Measurements from ENCODE around the gene CA14. TPM values are rescaled to one million over a fixed set of nuclear protein-coding genes. Genes with fewer than 3 reads are reported as not detected.

CA14 gene
- polyA plus RNA-seq, 1 of the 3 experiments (the other 2 are of a cell fraction): 0.08 TPM

GRCh38 chr1:150243003-150243402, 14.6 kb upstream of the CA14 start:
- Histone ChIP-seq H3K4me2 (no peak overlapping the region), H3K9ac (no peak overlapping the region), H3K4me1 (ENCODE audit: control insufficient read depth in 1 of 2, insufficient read depth in 2 of 2, low read depth in 1 of 2, low read length in 1 of 2) (no peaks in the 10 kb centered on the region), H3K79me2 (ENCODE audit: insufficient read depth) (no peaks in the 10 kb centered on the region), H3K4me3 (ENCODE audit: low read depth in 2 of 2, low read length in 1 of 2) (no peak overlapping the region), H3F3A (replicated peaks; ENCODE audit: insufficient read depth) (no peaks in the 10 kb centered on the region), H3K9me3 (no peaks in the 10 kb centered on the region), H3K27me3 (ENCODE audit: insufficient read depth) (no peaks in the 10 kb centered on the region), H3K36me3 (replicated peaks in 1 of 2; ENCODE audit: control insufficient read depth in 1 of 2, insufficient read depth in 2 of 2, low read length in 1 of 2) (no peaks in the 10 kb centered on the region), H3K9me2 (no peaks in the 10 kb centered on the region), H3K27ac (ENCODE audit: low read depth in 2 of 2, low read length in 1 of 2) (no peak overlapping the region), H2AFZ (ENCODE audit: low read depth) (no peak overlapping the region), H4K20me1 (ENCODE audit: insufficient read depth) (no peaks in the 10 kb centered on the region)
- ChIA-PET CTCF (interaction anchor here (1.2 kb wide), 1 partner anchor 13 kb away, joined by 4 read pairs; no protein-coding TSS in a partner anchor), POLR2A (no interaction called here)
- TF ChIP-seq EP300 (IDR thresholded peaks at IDR 0.05; ENCODE audit: borderline replicate concordance in 1 of 2, low read depth in 1 of 2, low read length in 1 of 2) (no peak), JUND (IDR thresholded peaks at IDR 0.05) (no peak), TEAD4 (IDR thresholded peaks at IDR 0.05; ENCODE audit: borderline replicate concordance, insufficient read depth) (no peak), RXRA (IDR thresholded peaks at IDR 0.05; ENCODE audit: borderline replicate concordance, low read depth) (no peak), TAF1 (IDR thresholded peaks at IDR 0.05; ENCODE audit: borderline replicate concordance, low read depth, low read length) (no peak), TCF12 (IDR thresholded peaks at IDR 0.05) (no peak), SIN3A (IDR thresholded peaks at IDR 0.05; ENCODE audit: borderline replicate concordance, low read depth, low read length) (no peak), YY1 (IDR thresholded peaks at IDR 0.05; ENCODE audit: low read depth) (no peak), NRF1 (IDR thresholded peaks at IDR 0.05; ENCODE audit: low read depth, low read length) (no peak)
- 91% methylated on average over 3 of the region's 3 CpGs for WGBS (ENCODE audit: low lambda C conversion rate)
- DNase-seq: no peak

GRCh38 chr1:150249936-150250335, 7.6 kb upstream of the CA14 start:
- H3K4me2 ChIP-seq: no peak overlapping the region
- TF ChIP-seq MAX (IDR thresholded peaks at IDR 0.05; ENCODE audit: low read depth) (no peak), SMC3 (IDR thresholded peaks at IDR 0.05; ENCODE audit: low read depth, low read length) (no peak), GABPA (IDR thresholded peaks at IDR 0.05; ENCODE audit: low read depth) (no peak), POLR2AphosphoS5 (IDR thresholded peaks at IDR 0.05; ENCODE audit: low read depth, low read length) (no peak), EP300 (IDR thresholded peaks at IDR 0.05; ENCODE audit: borderline replicate concordance in 1 of 2, low read depth in 1 of 2, low read length in 1 of 2) (no peak), USF2 (IDR thresholded peaks at IDR 0.05; ENCODE audit: borderline replicate concordance, low read depth, low read length) (no peak), RCOR1 (IDR thresholded peaks at IDR 0.05; ENCODE audit: low read length) (no peak)
- no peak overlapping the region for H3K4me3 ChIP-seq (ENCODE audit: low read depth in 2 of 2, low read length in 1 of 2)
- no peaks in the 10 kb centered on the region for H3K36me3 ChIP-seq (replicated peaks in 1 of 2; ENCODE audit: control insufficient read depth in 1 of 2, insufficient read depth in 2 of 2, low read length in 1 of 2)
- WGBS (ENCODE audit: low lambda C conversion rate): 92% methylated on average over 2 of the region's 2 CpGs
- H3K9ac ChIP-seq: no peak overlapping the region
- H4K20me1 ChIP-seq (ENCODE audit: insufficient read depth): no peaks in the 10 kb centered on the region
- no peaks in the 10 kb centered on the region for H3K4me1 ChIP-seq (ENCODE audit: control insufficient read depth in 1 of 2, insufficient read depth in 2 of 2, low read depth in 1 of 2, low read length in 1 of 2)
- H2AFZ ChIP-seq (ENCODE audit: low read depth): no peak overlapping the region
- no peaks in the 10 kb centered on the region for H3K79me2 ChIP-seq (ENCODE audit: insufficient read depth)
- H3F3A ChIP-seq (replicated peaks; ENCODE audit: insufficient read depth): no peaks in the 10 kb centered on the region
- no peak overlapping the region for H3K27ac ChIP-seq (ENCODE audit: low read depth in 2 of 2, low read length in 1 of 2)
- no peaks in the 10 kb centered on the region for H3K27me3 ChIP-seq (ENCODE audit: insufficient read depth)
- DNase-seq: no peak
- ChIA-PET POLR2A (no interaction called here), CTCF (interaction anchor here (0.9 to 1.3 kb wide), 2 partner anchors 31 to 775 kb away, joined by 3 to 5 read pairs; no protein-coding TSS in a partner anchor)
- no peaks in the 10 kb centered on the region for H3K9me2 ChIP-seq
- no peaks in the 10 kb centered on the region for H3K9me3 ChIP-seq
